HG02870 (cell line): Measurements from ENCODE around the gene BDKRB1.
"Not testable (repeated sequence)": the region's sequence is repeated elsewhere in the genome, so short reads cannot be mapped to it uniquely, and the experiment has no call there.

ENCODE experiments used
- ATAC-seq: cut with Tn5 transposase; IDR thresholded peaks from one replicate; pipeline ENCODE4 v1.9.1; 2021; ENCODE audit warnings: mild to moderate bottlenecking, moderate library complexity; ENCODE audit not compliant: unreplicated experiment

Gene BDKRB1

DNA sequence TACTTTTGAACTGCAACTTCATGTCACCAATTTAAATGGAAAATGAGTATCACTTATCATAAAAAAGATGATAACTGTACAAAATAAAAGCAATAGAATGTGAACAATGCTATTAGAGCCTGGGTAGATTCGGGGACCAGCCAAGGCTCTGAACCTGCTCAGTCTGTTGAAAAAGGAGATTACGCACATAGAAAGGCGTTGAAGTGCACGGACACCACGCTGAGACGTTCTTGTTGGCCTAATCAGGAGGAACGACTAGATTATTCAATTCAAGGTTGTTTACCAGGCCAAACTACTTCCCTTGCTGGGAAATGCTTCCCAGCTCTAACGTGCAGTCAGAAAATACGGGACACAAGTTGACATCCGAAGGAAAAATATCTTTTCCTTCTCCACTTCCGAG, 23.5 kb upstream of the BDKRB1 start:
- no peak for ATAC-seq

DNA sequence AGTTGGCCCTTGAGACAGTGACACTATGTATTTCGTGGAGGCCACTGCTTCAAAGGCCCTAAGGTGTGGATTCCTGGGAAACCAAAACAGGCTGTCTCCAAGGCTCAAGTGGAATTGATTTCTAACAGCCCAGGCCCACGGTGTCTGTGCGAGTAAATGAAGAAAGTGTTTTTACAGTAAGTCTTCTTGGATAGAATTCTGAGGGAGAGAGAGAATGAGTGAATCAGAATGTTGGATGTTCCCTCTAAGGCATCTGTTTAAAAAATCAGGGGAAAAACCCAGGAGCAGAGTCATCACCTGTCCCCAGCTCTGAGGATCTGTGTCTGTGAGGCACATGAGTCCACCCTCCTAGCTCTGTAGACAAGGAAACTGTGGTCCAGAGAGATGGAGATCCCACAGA, 22.3 kb upstream of the BDKRB1 start:
- ATAC-seq: no peak

DNA sequence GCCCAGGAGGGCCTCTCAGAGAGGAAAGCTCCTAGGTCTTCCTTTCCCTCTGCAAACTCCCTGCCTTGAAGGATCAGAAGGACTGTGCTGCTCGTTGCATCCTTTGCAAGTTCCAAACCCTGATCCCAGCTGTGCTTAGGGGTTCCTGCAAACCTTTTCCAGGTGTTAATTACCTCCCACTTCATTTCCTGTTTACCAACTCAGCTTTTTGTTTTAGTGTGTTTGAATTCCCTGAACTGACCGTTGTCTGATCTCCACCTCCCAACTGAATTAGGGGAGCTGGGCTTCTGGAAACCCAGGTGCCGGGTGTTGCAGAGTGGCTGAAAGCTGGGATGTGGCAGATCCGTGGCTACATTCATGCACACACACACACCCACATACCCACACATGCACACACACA, 20.6 kb upstream of the BDKRB1 start:
- ATAC-seq: no peak

DNA sequence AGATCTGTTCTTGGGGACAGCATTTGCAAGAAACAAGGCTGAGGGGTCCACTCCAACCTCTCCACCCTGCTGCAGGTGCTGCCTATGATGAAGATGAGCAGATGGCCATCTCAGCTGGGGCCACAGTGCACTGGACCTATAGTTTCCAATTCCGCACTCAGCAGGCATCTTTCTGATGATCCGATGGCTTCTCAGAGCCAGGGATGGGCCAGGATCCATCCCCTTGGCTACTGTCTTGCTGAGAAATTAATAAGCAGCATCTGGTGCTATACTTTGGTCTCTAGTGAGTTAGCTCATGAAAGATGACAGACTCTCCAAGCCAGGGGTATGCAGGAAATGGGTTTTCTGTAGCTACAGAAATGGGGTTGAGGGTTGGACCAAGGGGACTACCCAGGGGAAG, 18.4 kb upstream of the BDKRB1 start:
- no peak for ATAC-seq

DNA sequence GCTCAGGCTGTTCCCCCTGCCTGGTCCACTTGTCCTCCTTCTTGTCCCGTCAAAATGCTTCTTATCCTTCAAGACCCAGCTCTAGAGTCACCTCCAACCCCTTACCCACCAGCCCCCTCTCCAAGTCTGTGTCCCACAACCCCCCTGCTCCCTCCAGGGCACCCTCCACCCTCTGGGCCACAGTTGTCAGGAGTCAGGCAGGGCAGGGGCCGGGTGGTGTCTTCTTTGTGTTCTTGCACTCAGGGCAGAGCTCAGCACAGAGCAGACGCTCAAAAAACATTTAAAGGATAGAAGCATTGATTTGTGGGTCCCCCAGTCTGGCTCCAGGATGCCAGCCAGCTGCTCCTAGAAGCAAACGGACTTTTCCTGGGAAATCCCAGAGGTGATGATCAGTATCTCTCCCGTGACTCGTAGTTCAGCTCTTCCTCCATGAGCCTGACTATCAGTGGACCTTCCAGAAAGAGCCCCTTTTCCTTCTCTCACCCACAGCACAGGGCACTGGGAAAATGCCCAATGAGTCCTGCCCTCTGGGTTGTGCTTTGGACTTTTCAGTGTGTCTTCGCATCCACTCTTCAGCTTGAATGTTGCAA, 17.2 kb upstream of the BDKRB1 start:
- ATAC-seq: no peak

DNA sequence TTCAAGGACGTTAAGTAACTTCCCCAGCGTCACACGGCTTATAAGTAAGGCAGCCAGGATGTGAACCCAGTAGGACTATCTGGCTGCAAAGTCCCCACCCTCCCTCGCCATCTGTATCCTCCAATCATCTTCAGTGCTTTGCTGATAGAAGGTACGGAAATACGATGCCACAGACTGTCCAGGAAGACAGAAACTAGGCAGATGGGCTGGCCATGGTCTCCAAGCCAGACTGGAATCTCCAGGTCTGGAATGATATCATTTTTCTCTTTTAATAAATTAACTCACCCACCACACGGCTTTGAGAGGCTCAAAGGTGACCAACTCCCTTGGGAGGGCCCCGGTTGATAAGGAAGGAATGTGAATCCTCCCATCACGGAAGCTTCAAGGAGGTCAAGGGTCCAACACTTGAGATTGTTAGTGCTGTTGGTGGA, 16.3 kb upstream of the BDKRB1 start:
- ATAC-seq: no peak

DNA sequence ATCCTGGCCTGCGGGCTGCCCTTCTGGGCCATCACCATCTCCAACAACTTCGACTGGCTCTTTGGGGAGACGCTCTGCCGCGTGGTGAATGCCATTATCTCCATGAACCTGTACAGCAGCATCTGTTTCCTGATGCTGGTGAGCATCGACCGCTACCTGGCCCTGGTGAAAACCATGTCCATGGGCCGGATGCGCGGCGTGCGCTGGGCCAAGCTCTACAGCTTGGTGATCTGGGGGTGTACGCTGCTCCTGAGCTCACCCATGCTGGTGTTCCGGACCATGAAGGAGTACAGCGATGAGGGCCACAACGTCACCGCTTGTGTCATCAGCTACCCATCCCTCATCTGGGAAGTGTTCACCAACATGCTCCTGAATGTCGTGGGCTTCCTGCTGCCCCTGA, 15.4 kb upstream of the BDKRB1 start:
- no peak for ATAC-seq

DNA sequence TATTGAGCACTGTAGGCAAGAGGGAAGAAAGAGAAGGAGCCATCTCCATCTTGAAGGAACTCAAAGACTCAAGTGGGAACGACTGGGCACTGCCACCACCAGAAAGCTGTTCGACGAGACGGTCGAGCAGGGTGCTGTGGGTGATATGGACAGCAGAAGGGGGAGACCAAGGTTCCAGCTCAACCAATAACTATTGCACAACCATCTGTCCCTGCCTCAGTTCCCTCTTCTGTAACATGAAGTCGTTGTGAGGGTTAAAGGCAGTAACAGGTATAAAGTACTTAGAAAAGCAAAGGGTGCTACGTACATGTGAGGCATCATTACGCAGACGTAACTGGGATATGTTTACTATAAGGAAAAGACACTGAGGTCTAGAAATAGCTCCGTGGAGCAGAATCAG, 13.9 kb upstream of the BDKRB1 start:
- ATAC-seq: no peak

DNA sequence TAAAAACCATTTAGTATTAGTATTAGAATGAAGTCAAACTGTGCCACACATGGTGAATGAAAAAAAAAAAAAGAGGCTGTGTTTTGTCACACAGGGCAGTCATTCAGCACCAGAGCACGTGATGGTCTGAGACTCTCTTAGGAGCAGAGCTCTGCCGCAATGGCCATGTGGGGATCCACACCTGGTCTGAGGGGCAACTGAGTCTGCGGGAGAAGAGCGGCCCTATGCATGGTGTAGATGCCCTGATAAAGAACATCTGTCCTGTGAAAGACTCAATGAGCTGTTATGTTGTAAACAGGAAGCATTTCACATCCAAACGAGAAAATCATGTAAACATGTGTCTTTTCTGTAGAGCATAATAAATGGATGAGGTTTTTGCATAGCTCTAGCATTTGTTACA, 12.2 kb upstream of the BDKRB1 start:
- no peak for ATAC-seq

DNA sequence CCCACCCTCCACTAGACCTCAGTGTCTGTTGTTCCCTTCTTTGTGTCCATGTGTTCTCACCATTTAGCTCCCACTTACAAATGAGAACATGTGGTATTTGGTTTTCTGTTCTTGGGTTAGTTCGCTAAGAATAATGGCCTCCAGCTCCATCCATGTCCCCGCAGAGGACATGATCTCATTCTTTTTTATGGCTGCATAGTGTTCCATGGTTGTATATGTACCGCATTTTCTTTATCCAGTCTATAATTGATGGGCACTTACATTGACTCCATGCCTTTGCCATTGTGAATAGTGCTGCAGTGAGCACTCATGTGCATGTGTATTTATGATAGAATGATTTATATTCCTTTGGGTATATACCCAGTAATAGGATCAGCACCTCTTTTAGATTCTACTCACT, 10.9 kb upstream of the BDKRB1 start:
- not testable (repeated sequence) for ATAC-seq

DNA sequence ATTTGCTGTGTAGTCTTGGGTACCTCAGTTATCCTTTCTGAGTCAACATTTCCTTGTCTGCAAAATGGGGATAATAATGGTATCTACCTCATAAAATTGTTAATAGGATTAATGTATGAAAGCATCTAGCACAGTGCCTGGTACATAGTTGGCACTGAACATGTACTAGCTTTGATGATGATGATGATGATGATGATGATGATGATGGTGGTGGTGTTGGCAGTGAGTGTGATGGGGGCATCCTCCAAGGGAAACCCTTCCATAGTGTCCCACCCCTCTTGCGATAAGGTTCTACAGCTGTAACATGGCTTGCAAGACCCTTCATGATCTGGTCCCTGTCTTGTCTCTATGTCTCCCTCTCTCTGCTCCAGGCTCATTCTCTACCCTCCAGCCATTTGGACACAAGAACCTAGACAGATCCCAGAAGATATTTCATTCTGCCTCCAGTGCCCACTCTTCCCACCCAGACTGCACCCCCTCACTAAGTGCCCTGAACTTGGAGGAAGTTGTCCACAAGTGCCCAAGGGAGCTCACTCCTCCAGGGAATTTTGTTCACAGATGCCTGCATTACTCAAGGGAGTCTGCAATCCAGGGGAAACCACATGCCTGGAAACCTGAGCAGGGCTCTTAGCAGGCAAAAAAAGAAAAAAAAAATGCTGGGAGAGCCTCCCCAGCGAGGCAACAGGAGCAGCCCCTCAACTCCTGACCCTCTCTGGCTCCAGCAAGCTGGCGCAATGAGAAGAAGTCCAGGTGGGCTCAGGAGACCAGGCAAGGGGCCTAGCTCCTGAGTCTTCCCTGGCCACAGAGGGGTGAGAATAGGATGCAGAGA, 10.1 kb upstream of the BDKRB1 start:
- no peak for ATAC-seq

DNA sequence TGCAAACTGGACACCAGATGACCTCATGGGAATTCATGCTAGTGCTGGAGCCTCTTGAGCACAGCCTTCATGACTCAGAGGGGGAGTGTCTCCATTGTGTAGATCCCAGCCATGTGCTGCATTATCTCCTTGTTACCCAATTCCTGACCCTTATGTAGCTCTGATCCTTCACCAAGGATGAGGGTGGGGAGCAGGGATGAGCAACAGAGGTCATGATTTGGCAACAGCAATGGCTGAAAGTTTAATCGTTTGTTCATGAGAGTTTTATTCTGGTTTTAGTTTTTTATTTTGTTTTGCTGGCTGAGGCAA, 9.5 kb upstream of the BDKRB1 start:
- no peak for ATAC-seq

DNA sequence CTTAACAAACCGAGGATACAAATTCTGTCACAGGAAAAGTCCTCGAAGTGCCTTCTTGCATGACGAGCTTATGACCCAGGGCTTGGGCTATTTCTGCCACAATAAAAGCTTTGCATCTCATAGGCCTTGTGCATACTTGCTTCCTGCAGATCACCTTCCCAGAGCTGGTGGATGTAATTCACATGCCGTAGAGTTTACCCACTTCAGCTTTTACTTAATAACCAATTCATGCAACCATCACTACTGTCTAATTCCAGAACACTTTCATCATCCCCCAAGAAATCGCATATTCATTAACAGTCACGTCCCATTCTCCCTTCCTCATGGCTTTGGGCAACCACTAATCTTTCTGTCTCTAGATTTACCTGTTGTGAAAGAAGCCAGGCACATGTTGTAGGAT, 9.0 kb upstream of the BDKRB1 start:
- no peak for ATAC-seq

DNA sequence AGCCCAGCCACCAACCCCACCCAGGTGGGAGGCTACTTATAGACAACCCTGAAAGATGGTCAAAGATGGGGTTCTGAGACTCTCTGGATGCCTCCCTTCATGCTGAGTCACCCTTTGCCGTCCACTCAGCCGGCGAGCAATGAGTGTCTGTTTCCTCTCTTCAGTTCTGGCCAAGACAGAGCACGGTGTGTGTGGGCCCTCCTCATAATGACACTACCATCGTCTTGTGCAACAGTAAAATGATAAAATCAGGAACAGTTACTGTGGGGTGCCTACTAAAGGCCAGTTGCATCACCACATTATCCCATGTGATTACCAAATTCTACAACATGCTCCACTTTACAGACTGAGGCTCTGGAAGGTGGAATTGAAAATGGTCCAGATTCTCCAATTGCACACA, 7.0 kb upstream of the BDKRB1 start:
- no peak for ATAC-seq

DNA sequence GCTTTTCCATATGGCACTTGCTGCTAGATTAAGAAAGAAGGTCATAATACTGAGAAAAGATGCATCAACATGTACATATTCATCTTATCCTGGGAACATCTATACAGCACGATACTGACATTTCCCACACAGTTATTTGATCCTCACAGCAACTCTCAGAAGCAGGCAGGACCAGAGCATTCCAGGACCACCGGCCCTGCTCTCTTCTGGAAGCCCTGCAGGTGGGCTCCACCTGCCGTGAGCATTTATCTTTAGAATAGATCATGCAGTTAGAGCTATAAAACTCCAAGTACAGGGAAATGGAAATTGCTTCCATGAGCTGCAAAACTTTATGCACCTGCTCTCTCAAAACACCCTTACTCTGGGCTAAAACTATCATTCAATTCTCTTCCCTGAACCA, 5.5 kb upstream of the BDKRB1 start:
- no peak for ATAC-seq

DNA sequence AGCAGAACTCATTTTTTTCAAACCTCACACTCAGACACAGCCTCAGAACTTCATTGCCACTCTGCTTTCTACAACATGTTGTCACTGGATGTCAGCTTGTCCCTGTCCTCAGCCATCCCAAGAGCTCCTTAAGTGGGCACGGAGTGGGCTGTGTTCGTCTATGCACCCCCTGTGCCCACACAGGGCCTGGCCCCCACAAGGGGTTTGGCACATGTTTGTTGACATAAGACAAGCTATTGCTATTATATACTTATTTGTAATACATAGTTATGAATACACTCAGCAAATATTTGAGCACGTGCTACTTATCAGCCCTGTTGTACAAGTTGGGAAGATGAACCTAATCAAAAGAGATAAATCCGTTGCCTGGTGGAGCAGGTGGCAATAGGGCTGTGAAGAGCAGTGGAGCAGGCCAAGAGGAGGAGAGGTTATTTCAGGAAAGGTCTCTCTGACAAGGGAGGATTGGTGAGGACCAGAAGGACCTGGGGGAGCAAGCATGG, 4.3 kb upstream of the BDKRB1 start:
- ATAC-seq: no peak

DNA sequence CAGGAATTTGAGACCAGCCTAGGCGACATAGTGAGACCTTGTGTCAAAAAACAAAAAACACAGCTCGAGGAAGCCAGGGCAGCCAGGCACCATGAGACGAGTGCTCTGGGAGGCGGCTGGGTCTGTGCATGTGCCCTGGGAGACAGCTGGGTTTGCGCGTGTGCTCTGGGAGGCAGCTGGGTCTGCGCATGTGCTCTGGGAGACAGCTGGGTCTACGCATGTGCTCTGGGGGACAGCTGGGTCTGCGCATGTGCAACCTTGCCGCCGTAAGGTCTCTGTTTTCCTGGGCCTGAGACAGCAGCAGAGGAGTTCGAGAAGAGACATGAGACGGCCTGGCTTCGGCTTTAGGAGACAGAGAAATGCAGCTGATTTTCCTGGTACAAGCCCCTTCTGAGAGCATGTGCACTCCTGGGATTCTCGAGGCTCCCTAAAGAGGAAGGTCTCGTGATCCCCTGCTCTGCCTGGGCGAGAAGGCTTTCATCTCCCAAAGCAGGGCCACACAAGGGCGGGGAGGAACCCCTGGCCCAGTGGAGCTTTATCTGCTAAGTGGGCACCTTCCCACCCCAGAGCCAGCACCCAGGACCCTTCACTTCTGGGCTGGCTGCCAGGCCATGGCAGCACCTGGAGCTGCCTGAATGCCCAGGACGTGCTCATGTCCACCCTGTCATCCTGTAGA, 3.5 kb upstream of the BDKRB1 start:
- no peak for ATAC-seq

DNA sequence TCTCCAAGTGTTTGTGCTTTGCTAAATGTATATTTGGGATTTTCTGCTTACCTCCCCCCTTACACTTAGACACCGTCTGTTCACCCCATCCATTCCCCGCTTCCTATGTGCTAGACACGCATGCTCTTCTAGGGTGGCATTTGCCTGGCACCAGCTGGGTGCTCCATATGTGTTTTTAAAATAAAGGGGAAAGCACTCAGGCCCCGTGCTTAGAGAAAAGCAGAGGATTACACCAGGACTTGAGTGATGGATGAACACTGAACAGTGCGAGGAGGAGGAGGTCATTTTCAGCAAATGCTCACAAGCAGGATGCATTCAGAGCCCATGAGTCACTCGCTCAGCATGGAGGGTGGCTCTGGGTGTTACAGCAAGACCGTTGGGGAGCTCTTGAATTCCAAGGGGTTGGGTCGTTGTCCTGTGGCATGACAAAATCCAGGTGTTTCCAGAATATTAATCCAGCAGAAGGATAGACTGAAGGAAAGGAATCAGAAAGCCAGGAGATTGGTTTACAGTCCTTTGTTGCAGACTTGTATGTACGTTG, 2.9 kb upstream of the BDKRB1 start:
- ATAC-seq: no peak

DNA sequence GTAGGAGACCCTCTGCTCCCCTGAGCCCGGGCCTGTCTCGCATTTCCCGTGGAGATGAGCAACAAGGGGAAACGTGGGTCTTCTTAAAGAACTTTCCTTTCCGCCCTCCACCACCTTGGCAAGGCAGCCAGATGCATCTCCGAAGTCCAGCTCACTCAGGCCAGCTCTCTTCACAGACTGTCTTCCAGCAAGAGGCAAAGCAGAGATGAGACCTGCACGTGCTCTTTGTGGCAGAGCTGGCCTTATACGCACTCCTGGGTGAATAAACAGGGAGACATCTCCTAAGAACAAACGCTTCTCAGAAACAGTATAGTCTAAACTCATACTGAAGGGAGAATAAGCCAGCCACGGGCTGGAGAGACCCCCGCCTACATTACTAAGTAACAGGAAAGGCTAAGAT, 1.3 kb upstream of the BDKRB1 start:
- ATAC-seq: no peak

DNA sequence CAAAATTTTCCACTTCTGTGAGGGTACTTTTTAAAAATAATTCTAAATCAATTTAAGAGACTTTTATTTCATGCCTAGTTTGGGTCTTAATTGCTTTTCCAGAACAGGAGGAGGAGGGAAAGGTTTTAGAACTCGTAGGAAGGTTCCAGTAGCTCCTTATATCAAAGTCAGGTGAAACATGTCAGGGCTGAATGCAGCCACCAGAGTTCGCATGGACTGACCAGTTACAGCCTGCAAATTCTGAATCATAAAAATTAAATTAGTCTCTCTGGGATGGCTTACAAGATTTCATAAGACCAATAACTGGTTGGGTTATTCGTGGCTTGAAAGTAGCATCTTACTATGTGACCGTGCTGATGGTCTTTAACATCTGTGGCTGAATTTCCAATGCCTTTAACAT, 397 bp downstream of the BDKRB1 start:
- ATAC-seq: no peak

DNA sequence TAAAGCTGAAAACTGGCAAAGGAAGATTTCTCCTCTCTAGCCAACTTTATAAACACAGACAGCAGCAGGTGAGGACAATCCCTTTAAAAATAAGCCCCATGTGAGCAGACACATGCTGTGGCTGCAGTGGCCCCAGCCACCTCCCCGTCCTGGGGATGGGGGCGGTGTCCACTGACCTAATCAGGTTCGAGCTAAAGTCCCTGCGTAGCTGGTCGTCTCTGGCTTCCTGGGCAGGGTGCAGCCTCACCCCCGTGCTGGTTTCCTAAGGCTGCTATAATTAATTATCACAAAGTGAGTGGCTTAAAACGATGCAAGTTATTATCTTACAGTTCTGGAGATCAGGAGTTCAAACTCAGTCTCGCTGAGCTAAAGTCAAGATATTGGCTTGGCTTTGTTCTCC, 1.0 kb downstream of the BDKRB1 start:
- no peak for ATAC-seq

DNA sequence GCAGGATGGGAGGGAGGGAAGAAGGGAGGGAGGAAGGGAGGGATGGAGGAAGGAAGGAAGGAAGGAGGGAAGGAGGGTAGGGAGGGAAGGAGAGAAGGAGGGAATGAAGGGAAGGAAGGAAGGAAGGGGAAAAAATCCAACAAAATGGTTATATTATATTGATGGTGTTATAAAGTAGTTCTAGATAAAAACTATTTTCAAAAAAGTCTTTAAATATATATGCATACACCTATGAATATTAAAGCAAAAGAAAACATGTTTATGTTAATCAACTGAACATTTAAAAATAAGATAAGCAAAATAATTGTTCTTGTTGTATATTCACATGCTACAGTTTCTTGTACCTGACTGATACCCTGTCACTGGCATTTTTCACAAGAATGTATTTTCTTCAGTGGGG, 1.9 kb downstream of the BDKRB1 start:
- ATAC-seq: no peak
